D721Med (cell line): ENCODE results near the gene KRT26.

Experiments used
- DNase-seq: peaks from one replicate; pipeline ENCODE4 v3.0.0; 2011; ENCODE audit warnings: low spot score; ENCODE audit not compliant: insufficient read length
- FAIRE-seq: peaks from 2 replicates; lab custom pipeline; 2011; peaks lifted over from hg19 to GRCh38; lab: Jason Lieb, UNC
- CTCF ChIP-seq: IDR thresholded peaks from 2 replicates; pipeline ENCODE4 v1.5.1; 2012; ENCODE audit warnings: mild to moderate bottlenecking, control low read depth; ENCODE audit not compliant: insufficient read depth; ENCODE audit errors: missing control alignments

The KRT26 gene

GRCh38 chr17:40730970-40731369 is 41.0 kb downstream of the KRT26 start:
- TF ChIP-seq CTCF = no peak
- FAIRE-seq = no peak
- DNase-seq = no peak

GRCh38 chr17:40727447-40728231 is 44.4 kb downstream of the KRT26 start:
- TF ChIP-seq CTCF = no peak
- DNase-seq = no peak
- no peak for FAIRE-seq

GRCh38 chr17:40726919-40727318 is 45.1 kb downstream of the KRT26 start:
- peak; percentile 26 for TF ChIP-seq CTCF
- no peak for FAIRE-seq
- DNase-seq = no peak

- FAIRE-seq = no peak
- no peak for DNase-seq
- TF ChIP-seq CTCF = no peak
Observed at GRCh38 chr17:40724656-40725055, 47.3 kb downstream of the KRT26 start.

GRCh38 chr17:40722241-40722640 is 49.8 kb downstream of the KRT26 start:
- no peak for FAIRE-seq
- no peak for TF ChIP-seq CTCF

GRCh38 chr17:40720899-40721298 is 51.1 kb downstream of the KRT26 start:
- no peak for DNase-seq
- no peak for TF ChIP-seq CTCF
- FAIRE-seq = no peak

More at GRCh38 chr17:40722241-40722640, 49.8 kb downstream of the KRT26 start:
- DNase-seq = no peak

GRCh38 chr17:40718930-40719329 is 53.1 kb downstream of the KRT26 start:
- TF ChIP-seq CTCF = no peak
- DNase-seq (no peak), FAIRE-seq (no peak)
